Esophagus muscularis mucosa (tissue), 4 donors: ENCODE results near the gene SRA1. TPM values are rescaled to one million over a fixed set of nuclear protein-coding genes. Genes with fewer than 3 reads are reported as not detected.
A peak's percentile ranks its signal among the peaks of the same experiment; 100 is the strongest.

Experiments
- DNase-seq: peaks from one replicate; pipeline ENCODE4 v3.0.0-alpha.2; 2017; ENCODE audit errors: extremely low spot score
- H3K27ac ChIP-seq, 4 donors: fragments of 200-600 bp; sonication (generic); replicated peaks in 1 of 4; 1 replicate in 3 of 4; 2 replicates in 1 of 4; pipeline ENCODE4 v1.5.1; 2016 to 2019; ENCODE audit warnings: mild to moderate bottlenecking in 1 of 4
- H3K27me3 ChIP-seq, 4 donors: fragments of 200-600 bp; sonication (generic); one replicate each; pipeline versions ENCODE4 v1.5.1 to v1.6.0; 2016 to 2019
- H3K36me3 ChIP-seq, 4 donors: fragments of 200-600 bp; sonication (generic); one replicate each; pipeline ENCODE4 v1.5.1; 2016 to 2019
- H3K4me1 ChIP-seq, 4 donors: fragments of 200-600 bp; sonication (generic); one replicate each; pipeline ENCODE4 v1.5.1; 2016 to 2019
- H3K4me3 ChIP-seq, 4 donors: fragments of 200-600 bp; sonication (generic); 1 replicate in 2 of 4; 2 replicates in 2 of 4; pipeline ENCODE4 v1.5.1; 2016 to 2019; ENCODE audit warnings: mild to moderate bottlenecking in 4 of 4, moderate library complexity in 1 of 4
- H3K9me3 ChIP-seq, 4 donors: fragments of 200-600 bp; sonication (generic); 1 replicate in 3 of 4; 2 replicates in 1 of 4; pipeline ENCODE4 v1.5.1; 2016 to 2019
- EP300 ChIP-seq: sonication (generic); formaldehyde crosslinking; IDR thresholded peaks from one replicate; pipeline ENCODE4 v1.6.1; 2017; ENCODE audit warnings: antibody characterized with exemption
- POLR2A ChIP-seq: fragments of 450-650 bp; IDR thresholded peaks from one replicate; pipeline ENCODE4 v1.6.1; 2017; ENCODE audit warnings: antibody characterized with exemption, moderate library complexity, mild to moderate bottlenecking, low read depth
- POLR2AphosphoS5 ChIP-seq, 2 donors: sonication (generic); formaldehyde crosslinking; IDR thresholded peaks; one replicate each; pipeline ENCODE4 v1.6.1; 2017; ENCODE audit warnings: antibody characterized with exemption in 2 of 2
- whole genome bisulfite sequencing: methylation state at CpG from one replicate; pipeline ENCODE4 v1.1.5; 2018; 5-methylcytosine and 5-hydroxymethylcytosine counted together
- intact Hi-C: fragments of 100-400 bp; cut with DNase I; formaldehyde crosslinking; loops from one replicate; pipeline ENCODE4 v1.15.1; 2023
- total RNA-seq, 4 donors: library from RNA; depleted of rRNA; stranded (reverse); fragments of >200 nt; gene quantifications; one replicate each; pipeline versions ENCODE4 v1.1.0 to v1.2.1, GENCODE V29; 2016
- TF ChIP-seq, protein P1 (sequence below), 3 experiments: fragments of 200-600 bp in 2 of 3; fragments of 450-650 bp in 1 of 3; sonication (generic) in 2 of 3; IDR thresholded peaks; one replicate each; pipeline ENCODE4 v1.5.1; 2017 to 2019; ENCODE audit warnings: antibody characterized with exemption in 3 of 3, mild to moderate bottlenecking in 2 of 3, moderate library complexity in 1 of 3

The SRA1 gene
- total RNA-seq, 4 donors from 2014 or later = 17.4 to 29.2 (median 24.7) TPM

DNA sequence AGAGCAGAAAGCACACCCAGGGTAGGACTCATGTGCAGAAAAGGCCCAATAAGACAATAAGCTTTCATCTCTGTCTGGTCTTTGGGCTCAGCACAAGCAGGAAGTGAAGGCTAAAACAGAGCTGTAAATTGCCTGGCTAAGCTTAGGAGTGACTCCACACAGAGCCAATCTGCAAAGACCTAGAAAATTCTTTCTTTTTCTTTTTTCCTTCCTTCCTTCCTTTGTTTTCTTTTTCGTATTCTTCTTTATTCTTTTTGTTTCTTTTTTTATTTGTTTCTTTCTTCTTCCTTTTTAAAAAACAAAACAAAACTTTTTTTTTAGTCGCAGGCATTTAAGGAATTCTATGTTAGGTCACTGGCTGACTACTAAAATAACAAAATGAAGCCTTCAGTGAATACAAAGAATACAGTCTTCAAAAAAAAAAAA, 19.5 kb upstream of the SRA1 start:
- Histone ChIP-seq H3K36me3 (no peaks in the 10 kb centered on the region), H3K4me1 (peaks cover 0 to 4% (median 1%) of the 10 kb centered on the region in 4 donors), H3K9me3 (no peaks in the 10 kb centered on the region), H3K4me3 (no peak overlapping the region), H3K27me3 (no peaks in the 10 kb centered on the region), H3K27ac (peak overlapping the region in 1 of 4 donors; percentile 7)
- 68% methylated on average over 2 of the region's 2 CpGs for WGBS
- intact Hi-C loops = no loop called here
- DNase-seq = no peak
- TF ChIP-seq EP300 (no peak), POLR2AphosphoS5 (IDR thresholded peaks at IDR 0.05) (no peak), POLR2A (no peak)
- TF ChIP-seq, protein P1, sequence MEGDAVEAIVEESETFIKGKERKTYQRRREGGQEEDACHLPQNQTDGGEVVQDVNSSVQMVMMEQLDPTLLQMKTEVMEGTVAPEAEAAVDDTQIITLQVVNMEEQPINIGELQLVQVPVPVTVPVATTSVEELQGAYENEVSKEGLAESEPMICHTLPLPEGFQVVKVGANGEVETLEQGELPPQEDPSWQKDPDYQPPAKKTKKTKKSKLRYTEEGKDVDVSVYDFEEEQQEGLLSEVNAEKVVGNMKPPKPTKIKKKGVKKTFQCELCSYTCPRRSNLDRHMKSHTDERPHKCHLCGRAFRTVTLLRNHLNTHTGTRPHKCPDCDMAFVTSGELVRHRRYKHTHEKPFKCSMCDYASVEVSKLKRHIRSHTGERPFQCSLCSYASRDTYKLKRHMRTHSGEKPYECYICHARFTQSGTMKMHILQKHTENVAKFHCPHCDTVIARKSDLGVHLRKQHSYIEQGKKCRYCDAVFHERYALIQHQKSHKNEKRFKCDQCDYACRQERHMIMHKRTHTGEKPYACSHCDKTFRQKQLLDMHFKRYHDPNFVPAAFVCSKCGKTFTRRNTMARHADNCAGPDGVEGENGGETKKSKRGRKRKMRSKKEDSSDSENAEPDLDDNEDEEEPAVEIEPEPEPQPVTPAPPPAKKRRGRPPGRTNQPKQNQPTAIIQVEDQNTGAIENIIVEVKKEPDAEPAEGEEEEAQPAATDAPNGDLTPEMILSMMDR (IDR thresholded peaks at IDR 0.05) = no peak

DNA sequence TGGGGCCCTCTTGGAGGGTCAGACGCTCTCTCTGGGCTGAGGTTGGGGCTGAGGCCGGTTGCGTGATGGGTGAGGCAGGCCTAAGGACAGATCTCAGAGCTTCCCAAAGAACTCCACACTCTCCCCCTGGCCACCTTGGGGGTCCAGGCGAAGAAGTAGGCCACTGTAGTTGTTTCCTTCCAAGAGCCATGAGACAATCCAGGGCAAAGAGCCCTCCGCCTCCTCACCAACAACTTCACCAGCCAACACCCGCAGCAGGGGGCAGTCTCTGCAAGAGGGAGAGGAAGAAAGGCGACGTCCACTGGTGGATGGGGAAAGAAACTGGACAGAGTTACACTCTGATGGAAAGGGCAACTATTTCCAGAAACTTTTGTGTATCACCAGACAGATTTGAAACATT, 18.0 kb upstream of the SRA1 start:
- no peak for TF ChIP-seq POLR2AphosphoS5 (IDR thresholded peaks at IDR 0.05)
- no peak for TF ChIP-seq POLR2A
- TF ChIP-seq, protein P1 (IDR thresholded peaks at IDR 0.05) = peak; percentile 14 to 45 (median 17)
- no peak for TF ChIP-seq EP300
- Histone ChIP-seq H3K27me3 (no peaks in the 10 kb centered on the region), H3K4me1 (peaks cover 11 to 19% (median 14%) of the 10 kb centered on the region in 4 donors), H3K36me3 (peaks cover 0 to 5% (median 3%) of the 10 kb centered on the region in 4 donors), H3K4me3 (no peak overlapping the region), H3K9me3 (no peaks in the 10 kb centered on the region), H3K27ac (no peak overlapping the region)
- 72% methylated on average over 4 of the region's 8 CpGs for WGBS
- intact Hi-C loops = no loop called here
- DNase-seq = no peak

DNA sequence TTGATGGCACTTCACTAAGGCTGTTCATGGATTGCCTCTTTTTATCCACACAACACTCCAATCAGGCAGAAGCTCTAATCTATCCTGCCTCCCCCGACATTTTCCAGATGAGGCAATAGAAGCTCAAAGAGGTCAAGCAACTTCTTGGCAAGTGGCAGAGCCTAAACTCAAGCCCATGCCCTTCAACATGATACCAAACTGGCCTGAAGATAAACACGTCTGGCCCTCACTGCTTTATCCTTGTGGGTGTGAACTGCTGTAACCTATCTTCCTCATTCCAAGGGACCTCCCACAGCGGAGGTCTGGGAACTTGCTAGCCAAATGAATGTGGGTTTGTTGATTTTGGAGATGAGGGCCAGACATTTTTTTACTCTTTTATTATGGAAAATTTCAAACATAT, 16.9 kb upstream of the SRA1 start:
- no peaks in the 10 kb centered on the region for H3K9me3 ChIP-seq
- intact Hi-C loops = no loop called here
- peaks cover 0 to 13% (median 8%) of the 10 kb centered on the region in 4 donors for H3K36me3 ChIP-seq
- WGBS = 46% methylated on average over 3 of the region's 3 CpGs
- no peak overlapping the region for H3K27ac ChIP-seq
- H3K4me3 ChIP-seq = no peak overlapping the region
- peaks cover 23 to 30% (median 23%) of the 10 kb centered on the region in 4 donors for H3K4me1 ChIP-seq
- no peaks in the 10 kb centered on the region for H3K27me3 ChIP-seq
- TF ChIP-seq EP300 (no peak), POLR2AphosphoS5 (IDR thresholded peaks at IDR 0.05) (no peak), POLR2A (no peak)
- no peak for DNase-seq

DNA sequence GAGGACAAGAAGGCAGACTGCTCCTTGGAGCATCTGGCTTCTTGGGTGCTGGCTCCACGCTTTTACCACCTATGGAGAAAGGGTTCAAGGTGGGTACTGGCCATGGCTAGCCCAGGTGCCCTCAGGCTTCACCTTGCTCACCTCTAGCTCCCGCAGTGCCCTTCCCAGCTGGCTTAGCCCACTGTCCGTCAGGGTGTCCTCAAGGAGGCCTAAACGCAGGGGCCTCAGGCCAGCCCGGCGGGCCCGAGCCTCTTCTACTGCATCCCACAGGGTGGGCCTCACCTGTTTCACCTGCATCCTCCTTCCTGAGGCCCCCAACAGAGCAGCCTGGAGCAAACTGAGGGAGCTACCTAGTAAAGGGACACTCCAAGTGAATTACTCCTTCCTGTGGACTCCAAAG, 16.4 kb upstream of the SRA1 start:
- DNase-seq = no peak
- WGBS = 95% methylated on average over 7 of the region's 7 CpGs
- peaks cover 27 to 34% (median 28%) of the 10 kb centered on the region in 4 donors for H3K4me1 ChIP-seq
- no peak overlapping the region for H3K27ac ChIP-seq
- no peaks in the 10 kb centered on the region for H3K9me3 ChIP-seq
- intact Hi-C loops = no loop called here
- peaks cover 0 to 18% (median 9%) of the 10 kb centered on the region in 4 donors for H3K36me3 ChIP-seq
- no peaks in the 10 kb centered on the region for H3K27me3 ChIP-seq
- no peak for TF ChIP-seq EP300
- H3K4me3 ChIP-seq = no peak overlapping the region

DNA sequence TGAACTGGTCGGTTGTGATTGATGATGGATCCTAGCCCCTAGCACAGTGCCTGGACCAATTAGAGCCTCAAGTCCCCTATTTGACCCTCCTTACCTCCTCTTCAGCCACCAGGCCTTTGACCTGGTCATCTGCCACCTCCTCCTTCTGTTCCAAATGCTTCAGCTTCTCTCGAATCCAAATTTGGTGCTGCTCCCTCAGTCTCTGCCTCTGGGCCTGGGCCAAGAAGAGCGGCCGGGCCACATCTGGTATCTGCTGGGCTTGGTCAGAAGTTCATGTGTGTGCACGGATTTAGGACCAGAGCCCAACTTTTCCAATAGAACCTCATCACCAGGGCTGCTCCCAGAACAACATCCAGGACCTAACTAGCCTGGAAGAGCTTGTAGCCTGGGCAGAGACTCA, 13.8 kb upstream of the SRA1 start:
- Histone ChIP-seq H3K4me3 (no peak overlapping the region), H3K4me1 (peaks cover 46 to 57% (median 50%) of the 10 kb centered on the region in 4 donors), H3K9me3 (no peaks in the 10 kb centered on the region), H3K27ac (peak overlapping the region; percentile 30 to 71 (median 62)), H3K36me3 (peaks cover 0 to 44% (median 35%) of the 10 kb centered on the region in 4 donors), H3K27me3 (no peaks in the 10 kb centered on the region)
- intact Hi-C loops = no loop called here
- no peak for DNase-seq
- peak in 1 of 2 donors; percentile 31 for TF ChIP-seq POLR2AphosphoS5 (IDR thresholded peaks at IDR 0.05)
- TF ChIP-seq, protein P1 (IDR thresholded peaks at IDR 0.05) = no peak
- WGBS = 68% methylated on average over 5 of the region's 5 CpGs

DNA sequence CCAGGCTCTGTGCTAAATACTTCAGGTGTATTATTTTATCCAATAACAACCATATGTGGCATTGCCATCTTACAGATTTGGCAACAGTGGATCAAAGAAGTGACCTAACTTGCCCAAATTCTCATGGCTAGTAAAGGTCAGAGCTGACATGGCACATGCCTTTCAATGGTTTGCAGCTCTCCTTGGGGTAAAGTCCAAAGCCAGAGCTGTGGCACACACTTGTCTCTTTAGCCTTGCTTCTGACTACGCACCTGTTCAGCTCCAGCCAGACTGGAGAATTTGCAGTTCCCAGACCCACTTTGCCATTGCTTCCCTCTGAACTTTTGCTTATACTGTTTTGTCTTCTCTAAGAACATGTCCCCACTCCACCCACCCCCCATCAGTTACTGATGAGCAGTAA, 13.2 kb upstream of the SRA1 start:
- intact Hi-C loops = no loop called here
- Histone ChIP-seq H3K27ac (peak overlapping the region; percentile 54 to 71 (median 68)), H3K36me3 (peaks cover 0 to 44% (median 38%) of the 10 kb centered on the region in 4 donors), H3K9me3 (no peaks in the 10 kb centered on the region), H3K4me3 (no peak overlapping the region), H3K27me3 (no peaks in the 10 kb centered on the region), H3K4me1 (peaks cover 52 to 63% (median 56%) of the 10 kb centered on the region in 4 donors)
- 100% methylated on average over 1 of the region's 1 CpG for WGBS
- DNase-seq = no peak
- TF ChIP-seq POLR2A (no peak), POLR2AphosphoS5 (IDR thresholded peaks at IDR 0.05) (no peak), EP300 (no peak)
- TF ChIP-seq, protein P1 (IDR thresholded peaks at IDR 0.05) = no peak
